A549 treated with AZD2906 at 1 μM for 4 hours (cell line): ENCODE measurements around the gene MOAP1. TPM values are rescaled to one million over a fixed set of nuclear protein-coding genes. Genes with fewer than 3 reads are reported as not detected.

ENCODE experiments used
- total RNA-seq: library from RNA; stranded (reverse); fragments of 200-300 nt; extraction: Qiagen RNA extraction; gene quantifications from 5 replicates; pipeline ENCODE4 v1.2.3, GENCODE V29; 2022

The MOAP1 gene, protein sequence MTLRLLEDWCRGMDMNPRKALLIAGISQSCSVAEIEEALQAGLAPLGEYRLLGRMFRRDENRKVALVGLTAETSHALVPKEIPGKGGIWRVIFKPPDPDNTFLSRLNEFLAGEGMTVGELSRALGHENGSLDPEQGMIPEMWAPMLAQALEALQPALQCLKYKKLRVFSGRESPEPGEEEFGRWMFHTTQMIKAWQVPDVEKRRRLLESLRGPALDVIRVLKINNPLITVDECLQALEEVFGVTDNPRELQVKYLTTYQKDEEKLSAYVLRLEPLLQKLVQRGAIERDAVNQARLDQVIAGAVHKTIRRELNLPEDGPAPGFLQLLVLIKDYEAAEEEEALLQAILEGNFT
- total RNA-seq: 11.3 to 14.0 TPM (median 13.5 TPM) in 5 replicates

DNA sequence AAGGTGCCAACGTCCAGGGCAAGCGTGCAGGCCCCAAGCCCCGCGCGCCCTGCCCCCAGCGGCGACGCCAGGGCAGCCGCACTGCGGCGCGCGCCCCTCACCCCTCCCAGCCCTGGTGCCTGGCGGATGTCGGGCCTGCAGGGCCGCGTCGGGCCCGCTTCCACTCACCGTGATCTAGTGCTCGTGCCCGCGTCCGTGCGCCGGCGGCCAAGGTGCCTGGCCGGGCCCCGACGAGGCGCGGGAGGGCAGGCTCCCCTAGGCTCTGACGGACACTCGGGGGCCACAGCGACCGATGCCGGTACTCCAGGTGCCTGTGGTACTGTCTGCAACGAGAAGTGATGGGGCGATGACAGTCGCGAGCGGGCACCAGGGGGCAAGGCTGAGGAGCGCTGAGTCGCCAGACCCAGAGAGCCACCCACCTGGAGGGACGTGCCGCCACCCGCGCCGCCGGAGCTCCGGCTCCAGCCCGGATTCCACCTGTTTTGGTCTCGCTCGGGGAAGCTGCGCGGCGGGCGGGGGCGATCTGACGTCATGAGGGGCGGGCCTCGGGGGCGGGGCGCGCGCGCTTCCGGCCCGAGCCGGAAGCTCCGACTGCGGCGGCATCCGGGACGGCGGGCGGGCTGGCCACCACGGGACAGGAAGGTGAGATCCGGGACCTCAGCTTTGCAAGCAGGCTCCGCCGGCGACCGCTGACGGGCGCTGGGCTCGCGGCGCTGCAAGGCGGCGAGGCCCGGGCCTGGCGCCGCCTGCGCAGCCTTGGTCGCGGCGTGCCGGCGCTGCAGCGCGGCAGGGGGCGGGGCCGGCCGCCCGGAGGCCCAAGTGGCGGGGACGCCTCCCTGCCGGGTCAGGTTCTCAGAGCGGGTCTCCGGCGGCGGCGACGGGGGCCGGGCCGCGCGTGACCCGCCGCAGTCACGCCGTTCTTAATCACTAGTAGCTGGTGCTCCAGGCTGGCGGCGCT is at the start of gene MOAP1, which contains the start of gene LYSET:
Gene MOAP1 (minus strand): TSS at position 507 of the 958 bp plus-strand sequence. CDS start 655 bp downstream, outside the sequence.
Gene LYSET (plus strand): TSS at position 927 of the 958 bp plus-strand sequence. CDS start 89 bp downstream, outside the sequence.

GRCh38 chr14:93206793-93207467 is 22.2 kb upstream of the MOAP1 start, which contains the start of the genes GON7 and UBR7:
TSS of gene GON7 (minus strand) at chr14:93207065. CDS start at chr14:93207037, 28 bp downstream.
TSS of gene UBR7 (plus strand) at chr14:93207256. CDS start at chr14:93207292, 36 bp downstream.

Other genes starting within 250 kb of the MOAP1 start
- 50.1 to 63.0 TPM (median 61.0 TPM) in 5 replicates for gene ITPK1, start 69.0 kb downstream of the MOAP1 start, total RNA-seq
- gene LYSET, start 420 bp upstream of the MOAP1 start, total RNA-seq: 32.4 to 35.7 TPM (median 34.9 TPM) in 5 replicates
- 13.7 to 16.2 TPM (median 15.3 TPM) in 5 replicates for gene GON7, start 22.2 kb upstream of the MOAP1 start, total RNA-seq
- 22.8 to 35.0 TPM (median 24.2 TPM) in 5 replicates for gene UBR7, start 22.4 kb upstream of the MOAP1 start, total RNA-seq
- gene BTBD7, start 148.1 kb upstream of the MOAP1 start, total RNA-seq: 10.5 to 12.1 TPM (median 10.8 TPM) in 5 replicates
- gene COX8C, start 162.3 kb upstream of the MOAP1 start, total RNA-seq: not detected in 5 replicates
- gene UNC79, start 246.0 kb upstream of the MOAP1 start, total RNA-seq: 0.01 to 0.02 TPM (median 0.02 TPM) in 5 replicates